A673 (cell line): ENCODE measurements around the gene PAQR9. TPM values are rescaled to one million over a fixed set of nuclear protein-coding genes. Genes with fewer than 3 reads are reported as not detected.

Experiments used
- BruUV-seq: library from RNA; stranded (reverse); fragments of 400-500 nt; replicated peaks from 2 replicates; lab custom pipeline; 2021; lab: Mats Ljungman, UMichigan
- CTCF ChIA-PET: fragments of 300-600 bp; sonication (Branson Sonifier 250); formaldehyde crosslinking; loops from one replicate; lab custom pipeline; 2022; ENCODE audit warnings: antibody characterized with exemption; lab: Charles Lee
- POLR2A ChIA-PET: fragments of 300-600 bp; sonication (Branson Sonifier 250); formaldehyde crosslinking; loops from one replicate; lab custom pipeline; 2022; ENCODE audit warnings: antibody characterized with exemption; ENCODE audit not compliant: low non-redundant PET; lab: Charles Lee
- DNase-seq: peaks from one replicate; pipeline ENCODE4 v3.0.0-alpha.2; 2015; ENCODE audit warnings: low spot score
- H3K27ac ChIP-seq: fragments of 200-600 bp; sonication (generic); 2 replicates; pipeline ENCODE4 v1.5.1; 2016; ENCODE audit warnings: mixed run types, low read depth, mild to moderate bottlenecking, mixed read lengths, antibody characterized with exemption, low read length; ENCODE audit not compliant: poor library complexity, severe bottlenecking
- H3K27me3 ChIP-seq: fragments of 200-600 bp; sonication (generic); replicated peaks from 2 replicates; pipeline ENCODE4 v1.6.1; 2017; ENCODE audit warnings: mixed run types, low read depth, mild to moderate bottlenecking, mixed read lengths, antibody characterized with exemption, low read length; ENCODE audit not compliant: insufficient read depth, poor library complexity
- H3K36me3 ChIP-seq: fragments of 200-600 bp; sonication (generic); 2 replicates; pipeline ENCODE4 v1.6.1; 2016; ENCODE audit warnings: mixed run types, mild to moderate bottlenecking, mixed read lengths, antibody characterized with exemption, low read length; ENCODE audit not compliant: insufficient read depth, poor library complexity, severe bottlenecking
- H3K4me1 ChIP-seq: fragments of 200-600 bp; sonication (generic); 2 replicates; pipeline ENCODE4 v1.6.1; 2017; ENCODE audit warnings: mixed run types, mild to moderate bottlenecking, mixed read lengths, antibody characterized with exemption, low read length; ENCODE audit not compliant: insufficient read depth, poor library complexity, severe bottlenecking
- H3K4me3 ChIP-seq: fragments of 200-600 bp; sonication (generic); 2 replicates; pipeline ENCODE4 v1.5.1; 2016; ENCODE audit warnings: low read depth, mixed run types, mild to moderate bottlenecking, mixed read lengths, low read length; ENCODE audit not compliant: poor library complexity, severe bottlenecking
- H3K9me3 ChIP-seq: fragments of 200-600 bp; sonication (generic); 2 replicates; pipeline ENCODE4 v1.6.1; 2016; ENCODE audit warnings: mixed run types, low read depth, mild to moderate bottlenecking, mixed read lengths, antibody characterized with exemption, low read length; ENCODE audit not compliant: poor library complexity, severe bottlenecking
- EZH2 ChIP-seq: fragments of 200-600 bp; sonication (generic); IDR thresholded peaks from 2 replicates; pipeline ENCODE4 v1.6.1; 2017; ENCODE audit warnings: borderline replicate concordance, low read depth, mild to moderate bottlenecking, mixed read lengths, antibody characterized with exemption, low read length; ENCODE audit not compliant: poor library complexity, severe bottlenecking
- intact Hi-C: fragments of 100-400 bp; cut with micrococcal nuclease; formaldehyde crosslinking; loops from one replicate; pipeline ENCODE4 v1.10.0; 2022; ENCODE audit not compliant: unreplicated experiment
- total RNA-seq: library from RNA; stranded (reverse); gene quantifications from 2 replicates; pipeline ENCODE4 v1.2.3, GENCODE V29; 2021
- TF ChIP-seq, protein P1 (sequence below): fragments of 300-800, 200-600 bp; sonication (generic); conservative IDR thresholded peaks from 2 replicates; pipeline ENCODE4 v1.5.1; 2017; ENCODE audit warnings: low read depth, mild to moderate bottlenecking, antibody characterized with exemption, low read length, moderate library complexity, mixed read lengths

The PAQR9 gene
- total RNA-seq, 1 experiment from 2014 or later = 0.19 TPM

DNA sequence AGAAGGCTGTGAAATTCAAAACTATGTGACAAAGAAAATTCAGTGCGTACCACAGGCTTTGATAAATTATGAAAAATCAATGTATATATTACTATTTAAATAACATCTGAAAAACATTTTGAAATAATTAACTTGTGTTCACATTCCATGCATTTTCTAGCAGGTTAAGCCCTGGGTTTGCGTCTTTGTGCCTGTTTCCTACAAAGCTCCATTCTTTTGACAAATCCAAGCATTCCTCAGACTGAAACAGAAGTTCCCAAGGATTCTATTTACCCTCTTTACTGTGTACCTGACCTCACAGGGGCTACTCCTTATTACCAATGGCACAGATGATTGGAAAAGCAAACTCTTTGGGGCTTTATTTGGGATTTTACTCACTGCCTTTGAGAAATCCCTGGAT lies 1.9 kb downstream of the PAQR9 start:
- no peaks in the 10 kb centered on the region for H3K36me3 ChIP-seq
- DNase-seq = no peak
- POLR2A ChIA-PET = no interaction called here
- H3K27ac ChIP-seq = no peak overlapping the region
- intact Hi-C loops = no loop called here
- no peak overlapping the region for H3K4me3 ChIP-seq
- H3K9me3 ChIP-seq = no peaks in the 10 kb centered on the region
- peaks cover 3% of the 10 kb centered on the region for H3K4me1 ChIP-seq
- H3K27me3 ChIP-seq = peaks cover 70% of the 10 kb centered on the region
- no TSS peak for BruUV-seq
- CTCF ChIA-PET = no interaction called here
- TF ChIP-seq, protein P1, sequence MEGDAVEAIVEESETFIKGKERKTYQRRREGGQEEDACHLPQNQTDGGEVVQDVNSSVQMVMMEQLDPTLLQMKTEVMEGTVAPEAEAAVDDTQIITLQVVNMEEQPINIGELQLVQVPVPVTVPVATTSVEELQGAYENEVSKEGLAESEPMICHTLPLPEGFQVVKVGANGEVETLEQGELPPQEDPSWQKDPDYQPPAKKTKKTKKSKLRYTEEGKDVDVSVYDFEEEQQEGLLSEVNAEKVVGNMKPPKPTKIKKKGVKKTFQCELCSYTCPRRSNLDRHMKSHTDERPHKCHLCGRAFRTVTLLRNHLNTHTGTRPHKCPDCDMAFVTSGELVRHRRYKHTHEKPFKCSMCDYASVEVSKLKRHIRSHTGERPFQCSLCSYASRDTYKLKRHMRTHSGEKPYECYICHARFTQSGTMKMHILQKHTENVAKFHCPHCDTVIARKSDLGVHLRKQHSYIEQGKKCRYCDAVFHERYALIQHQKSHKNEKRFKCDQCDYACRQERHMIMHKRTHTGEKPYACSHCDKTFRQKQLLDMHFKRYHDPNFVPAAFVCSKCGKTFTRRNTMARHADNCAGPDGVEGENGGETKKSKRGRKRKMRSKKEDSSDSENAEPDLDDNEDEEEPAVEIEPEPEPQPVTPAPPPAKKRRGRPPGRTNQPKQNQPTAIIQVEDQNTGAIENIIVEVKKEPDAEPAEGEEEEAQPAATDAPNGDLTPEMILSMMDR = no peak
- TF ChIP-seq EZH2 = no peak

DNA sequence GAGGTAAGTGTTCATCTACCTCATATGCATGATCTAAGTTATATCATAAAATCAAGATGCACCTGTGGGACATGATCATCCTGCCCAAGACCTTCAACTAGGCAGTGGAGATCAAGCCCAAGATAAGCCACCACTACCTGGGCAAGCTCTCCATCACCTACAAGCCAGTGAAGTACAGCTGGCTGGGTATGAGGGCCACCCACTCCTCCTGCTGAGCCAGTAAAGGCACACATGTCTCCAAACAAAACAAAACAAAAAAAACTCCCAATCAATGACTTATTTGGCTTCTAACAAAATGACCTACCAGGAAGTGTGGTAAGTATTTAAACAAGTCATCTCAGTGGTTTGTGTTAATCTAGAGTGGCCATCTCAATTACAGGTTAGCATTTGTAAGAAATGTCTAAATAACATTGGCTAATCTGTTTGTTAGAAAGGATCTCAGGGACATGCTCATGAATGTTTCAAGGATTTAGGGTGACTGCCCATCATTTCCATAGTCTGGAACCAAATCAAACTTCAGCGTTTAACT lies 3.1 kb downstream of the PAQR9 start:
- Histone ChIP-seq H3K27ac (no peak overlapping the region), H3K9me3 (no peaks in the 10 kb centered on the region), H3K36me3 (no peaks in the 10 kb centered on the region), H3K27me3 (peaks cover 63% of the 10 kb centered on the region), H3K4me3 (no peak overlapping the region), H3K4me1 (peaks cover 3% of the 10 kb centered on the region)
- BruUV-seq = no TSS peak
- POLR2A ChIA-PET = no interaction called here
- CTCF ChIA-PET = no interaction called here
- TF ChIP-seq EZH2 = no peak
- TF ChIP-seq, protein P1 = no peak
- intact Hi-C loops = no loop called here
- no peak for DNase-seq

DNA sequence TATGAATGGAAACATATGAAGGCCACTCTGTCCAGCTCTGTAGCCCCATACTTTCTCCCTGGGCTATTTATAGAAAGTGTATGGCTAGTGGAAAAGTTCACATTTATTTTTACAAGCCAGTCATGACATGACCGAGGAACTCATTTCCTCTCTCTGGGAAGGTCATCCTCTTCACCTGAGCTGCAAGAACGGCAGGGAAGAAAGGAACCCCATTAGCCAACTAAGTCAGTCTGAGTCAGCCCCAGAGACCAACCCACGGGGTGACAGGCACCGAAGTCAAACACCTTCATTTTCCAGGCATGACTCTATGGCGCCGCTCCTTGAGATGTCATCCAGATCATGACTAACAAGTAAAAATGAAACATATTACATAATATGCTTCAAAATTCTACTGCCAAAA lies 4.8 kb downstream of the PAQR9 start:
- peaks cover 51% of the 10 kb centered on the region for H3K27me3 ChIP-seq
- BruUV-seq = no TSS peak
- ChIA-PET POLR2A (no interaction called here), CTCF (no interaction called here)
- H3K4me1 ChIP-seq = no peaks in the 10 kb centered on the region
- H3K27ac ChIP-seq = no peak overlapping the region
- no peaks in the 10 kb centered on the region for H3K36me3 ChIP-seq
- no peak overlapping the region for H3K4me3 ChIP-seq
- no peaks in the 10 kb centered on the region for H3K9me3 ChIP-seq
- no peak for DNase-seq
- intact Hi-C loops = no loop called here
- TF ChIP-seq, protein P1 = no peak
- no peak for TF ChIP-seq EZH2
